Measurements from ENCODE around the gene UBAC2. TPM values are rescaled to one million over a fixed set of nuclear protein-coding genes. Genes with fewer than 3 reads are reported as not detected.

UBAC2 gene
- total and polyA plus RNA-seq, 2 of the 4 experiments (the other 2 are of a cell fraction) = 20.8 to 36.3 TPM

DNA sequence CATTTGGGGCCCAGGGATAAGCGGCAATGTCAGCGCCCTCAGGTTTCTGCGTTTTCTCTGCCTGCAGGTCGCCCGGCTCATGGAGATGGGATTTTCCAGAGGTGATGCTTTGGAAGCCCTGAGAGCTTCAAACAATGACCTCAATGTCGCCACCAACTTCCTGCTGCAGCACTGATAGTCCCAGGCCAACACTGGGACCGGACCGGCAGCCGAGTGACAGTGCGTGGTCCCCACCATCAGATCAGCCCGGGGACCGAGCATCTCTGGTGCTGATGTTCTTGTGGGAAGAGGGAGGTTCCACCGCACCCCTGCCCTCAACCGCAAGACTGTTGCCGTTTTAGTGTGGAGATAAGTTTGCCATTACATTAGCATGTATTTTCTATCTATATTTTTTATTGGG lies 184.5 kb downstream of the UBAC2 start:
- Histone ChIP-seq H3K14ac (replicated peaks; ENCODE audit: low read depth, low read length) (no peak overlapping the region), H3K9ac (ENCODE audit: low read depth, low read length) (no peak overlapping the region), H2AFZ (replicated peaks; ENCODE audit: low read length, poor library complexity) (no peak overlapping the region), H2BK20ac (ENCODE audit: low read depth, low read length) (no peak overlapping the region), H3K23ac (ENCODE audit: low read depth, low read length) (no peak overlapping the region), H3K36me3 (ENCODE audit: control insufficient read depth, insufficient read depth, low read length) (peaks cover 7% of the 10 kb centered on the region), H3K56ac (ENCODE audit: extremely low read depth, insufficient read depth, low read length) (no peak overlapping the region), H4K91ac (ENCODE audit: insufficient read depth, low read depth, low read length) (no peak overlapping the region), H4K5ac (ENCODE audit: low read depth, low read length) (no peak overlapping the region), H2AK9ac (replicated peaks; ENCODE audit: low read depth, low read length, poor library complexity) (peak overlapping the region; percentile 42), H2BK15ac (ENCODE audit: low read depth, low read length) (no peak overlapping the region), H3K4me1 (ENCODE audit: control insufficient read depth, insufficient read depth, low read length) (no peaks in the 10 kb centered on the region), H4K20me1 (ENCODE audit: insufficient read depth, low read length) (peaks cover 4% of the 10 kb centered on the region; the same call in 1 of the 2 replicates), H3K9me3 (ENCODE audit: control insufficient read depth, insufficient read depth, low read length) (no peaks in the 10 kb centered on the region), H3K79me1 (ENCODE audit: low read depth in 1 of 2, low read length in 2 of 2) (no peaks in the 10 kb centered on the region; a peak in 1 of 4 replicates), H2BK120ac (ENCODE audit: low read depth, low read length) (no peak overlapping the region), H3K4ac (ENCODE audit: low read depth, low read length) (no peak overlapping the region), H3K4me3 (ENCODE audit: insufficient read depth, low read depth, low read length) (no peak overlapping the region), H3K4me2 (ENCODE audit: low read depth, low read length) (no peak overlapping the region), H3K27me3 (ENCODE audit: control insufficient read depth, insufficient read depth, low read length) (no peaks in the 10 kb centered on the region), H3K9me1 (ENCODE audit: insufficient read depth, low read length) (peaks cover 6% of the 10 kb centered on the region; the same call in 1 of the 2 replicates), H2BK5ac (ENCODE audit: low read depth, low read length, poor library complexity, severe bottlenecking) (no peak overlapping the region), H4K8ac (ENCODE audit: low read depth in 2 of 2, low read length in 2 of 2) (no peak overlapping the region), H3K18ac (ENCODE audit: low read depth, low read length) (no peak overlapping the region), H3K27ac (ENCODE audit: insufficient read depth, low read length) (no peak overlapping the region), H2AK5ac (ENCODE audit: low read depth, low read length) (no peak overlapping the region)
- intact Hi-C loops (cut with micrococcal nuclease) = no loop called here
- no TSS peak for BruUV-seq (replicated peaks)
- DNase-seq = no peak
- ATAC-seq (ENCODE audit: low read depth) = no peak
- in situ Hi-C loops (cut with MboI; ENCODE audit: low sequenced_read_pairs) = no loop called here
- 97% methylated on average over 6 of the region's 15 CpGs; no CpG with 5 or more reads in 1 of the 2 experiments for WGBS, 2 experiments (ENCODE audit: extremely low coverage in 2 of 2, insufficient read length in 1 of 2)
- CTCF ChIA-PET = no interaction called here
- dilution Hi-C loops (cut with HindIII; ENCODE audit: low sequenced_read_pairs, unreplicated experiment) = no loop called here
- POLR2A ChIA-PET (ENCODE audit: unreplicated experiment) = no interaction called here
- TF ChIP-seq SMC3 (IDR thresholded peaks at IDR 0.05; ENCODE audit: low read depth, low read length) (no peak), MAFK (IDR thresholded peaks at IDR 0.05; ENCODE audit: low read depth, low read length) (no peak), FOS (IDR thresholded peaks at IDR 0.05; ENCODE audit: low read depth, low read length) (no peak), MAZ (IDR thresholded peaks at IDR 0.05; ENCODE audit: borderline replicate concordance, low read depth, low read length) (no peak), NFE2L2 (IDR thresholded peaks at IDR 0.05; ENCODE audit: low read depth, low read length) (no peak), RFX5 (IDR thresholded peaks at IDR 0.05; ENCODE audit: low read depth, low read length) (no peak), RAD21 (IDR thresholded peaks at IDR 0.05; ENCODE audit: low read length) (no peak), CHD1 (IDR thresholded peaks at IDR 0.05; ENCODE audit: low read depth, low read length) (no peak), POLR2A (IDR thresholded peaks at IDR 0.05; ENCODE audit: low read depth, low read length) (no peak), RCOR1 (IDR thresholded peaks at IDR 0.05; ENCODE audit: insufficient replicate concordance, low read length) (no peak), CEBPB (IDR thresholded peaks at IDR 0.05; ENCODE audit: low read depth, low read length) (no peak), MXI1 (IDR thresholded peaks at IDR 0.05; ENCODE audit: borderline replicate concordance, low read depth, low read length) (no peak), BHLHE40 (IDR thresholded peaks at IDR 0.05; ENCODE audit: low read depth, low read length) (no peak)
- TF ChIP-seq, protein P1, sequence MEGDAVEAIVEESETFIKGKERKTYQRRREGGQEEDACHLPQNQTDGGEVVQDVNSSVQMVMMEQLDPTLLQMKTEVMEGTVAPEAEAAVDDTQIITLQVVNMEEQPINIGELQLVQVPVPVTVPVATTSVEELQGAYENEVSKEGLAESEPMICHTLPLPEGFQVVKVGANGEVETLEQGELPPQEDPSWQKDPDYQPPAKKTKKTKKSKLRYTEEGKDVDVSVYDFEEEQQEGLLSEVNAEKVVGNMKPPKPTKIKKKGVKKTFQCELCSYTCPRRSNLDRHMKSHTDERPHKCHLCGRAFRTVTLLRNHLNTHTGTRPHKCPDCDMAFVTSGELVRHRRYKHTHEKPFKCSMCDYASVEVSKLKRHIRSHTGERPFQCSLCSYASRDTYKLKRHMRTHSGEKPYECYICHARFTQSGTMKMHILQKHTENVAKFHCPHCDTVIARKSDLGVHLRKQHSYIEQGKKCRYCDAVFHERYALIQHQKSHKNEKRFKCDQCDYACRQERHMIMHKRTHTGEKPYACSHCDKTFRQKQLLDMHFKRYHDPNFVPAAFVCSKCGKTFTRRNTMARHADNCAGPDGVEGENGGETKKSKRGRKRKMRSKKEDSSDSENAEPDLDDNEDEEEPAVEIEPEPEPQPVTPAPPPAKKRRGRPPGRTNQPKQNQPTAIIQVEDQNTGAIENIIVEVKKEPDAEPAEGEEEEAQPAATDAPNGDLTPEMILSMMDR (conservative IDR thresholded peaks at IDR 0.05; ENCODE audit: low read depth, low read length) = no peak
- TF ChIP-seq, protein P2, sequence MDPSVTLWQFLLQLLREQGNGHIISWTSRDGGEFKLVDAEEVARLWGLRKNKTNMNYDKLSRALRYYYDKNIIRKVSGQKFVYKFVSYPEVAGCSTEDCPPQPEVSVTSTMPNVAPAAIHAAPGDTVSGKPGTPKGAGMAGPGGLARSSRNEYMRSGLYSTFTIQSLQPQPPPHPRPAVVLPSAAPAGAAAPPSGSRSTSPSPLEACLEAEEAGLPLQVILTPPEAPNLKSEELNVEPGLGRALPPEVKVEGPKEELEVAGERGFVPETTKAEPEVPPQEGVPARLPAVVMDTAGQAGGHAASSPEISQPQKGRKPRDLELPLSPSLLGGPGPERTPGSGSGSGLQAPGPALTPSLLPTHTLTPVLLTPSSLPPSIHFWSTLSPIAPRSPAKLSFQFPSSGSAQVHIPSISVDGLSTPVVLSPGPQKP (IDR thresholded peaks at IDR 0.05; ENCODE audit: borderline replicate concordance, low read depth, low read length) = no peak
- TF ChIP-seq, protein P3, sequence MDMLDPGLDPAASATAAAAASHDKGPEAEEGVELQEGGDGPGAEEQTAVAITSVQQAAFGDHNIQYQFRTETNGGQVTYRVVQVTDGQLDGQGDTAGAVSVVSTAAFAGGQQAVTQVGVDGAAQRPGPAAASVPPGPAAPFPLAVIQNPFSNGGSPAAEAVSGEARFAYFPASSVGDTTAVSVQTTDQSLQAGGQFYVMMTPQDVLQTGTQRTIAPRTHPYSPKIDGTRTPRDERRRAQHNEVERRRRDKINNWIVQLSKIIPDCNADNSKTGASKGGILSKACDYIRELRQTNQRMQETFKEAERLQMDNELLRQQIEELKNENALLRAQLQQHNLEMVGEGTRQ (IDR thresholded peaks at IDR 0.05; ENCODE audit: low read depth, low read length) = no peak

Measured in IMR-90 (cell line).